ENCODE data around the gene OSBPL7.

DNA sequence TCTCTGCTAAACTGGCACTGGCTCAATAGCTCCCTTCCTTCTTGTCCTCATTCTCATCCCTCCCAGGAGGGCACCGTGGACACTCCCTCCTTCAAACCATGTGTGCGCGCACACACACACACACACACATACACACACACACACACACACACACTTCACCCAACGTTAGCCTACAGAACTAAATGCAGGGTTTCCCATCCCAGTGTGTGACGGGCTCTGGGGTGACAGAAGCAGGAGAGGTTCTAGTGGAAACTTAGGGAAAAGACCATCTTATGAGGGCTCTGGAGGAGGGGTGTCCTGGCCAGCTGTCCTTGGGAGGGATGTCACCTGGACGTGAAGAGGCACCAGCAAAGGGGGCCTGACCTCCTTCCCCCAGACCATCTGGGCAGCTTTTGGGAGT, 19.7 kb downstream of the OSBPL7 start:
- no peak for TF ChIP-seq POLR2AphosphoS5 (IDR thresholded peaks at IDR 0.05; ENCODE audit: low read depth, low read length)
- no peak for TF ChIP-seq POLR2A (IDR thresholded peaks at IDR 0.05; ENCODE audit: low read depth, low read length)
- no peak for TF ChIP-seq PAX5 (IDR thresholded peaks at IDR 0.05; ENCODE audit: insufficient read depth, low read length, severe bottlenecking)

Data from GM12891 (cell line).